Activated B cell treated with CpG ODN at 0.5 μM for 24 hours (primary cell): ENCODE measurements around the gene ZNF540. TPM values are rescaled to one million over a fixed set of nuclear protein-coding genes. Genes with fewer than 3 reads are reported as not detected.

ENCODE experiments used
- ATAC-seq: fragments of 200-7000 bp; cut with Tn5 transposase; one replicate; pipeline ENCODE4 v1.10.0; 2021; ENCODE audit warnings: low read depth, mild to moderate bottlenecking, moderate library complexity
- CTCF ChIA-PET: fragments of 350-600 bp; sonication (Branson Sonifier 250); formaldehyde crosslinking; loops from one replicate; lab custom pipeline; 2021; ENCODE audit warnings: antibody characterized with exemption; lab: Charles Lee
- POLR2A ChIA-PET: fragments of 350-600 bp; sonication (Branson Sonifier 250); formaldehyde crosslinking; loops from one replicate; lab custom pipeline; 2021; ENCODE audit warnings: antibody characterized with exemption; lab: Charles Lee
- DNase-seq: peaks from one replicate; pipeline ENCODE4 v3.0.0; 2022
- H3K27ac Mint-ChIP-seq: one replicate; pipeline ENCODE4 v1.8.0; 2020; ENCODE audit warnings: mixed read lengths
- H3K27me3 Mint-ChIP-seq: one replicate; pipeline ENCODE4 v1.8.0; 2021; ENCODE audit warnings: mixed read lengths
- H3K36me3 Mint-ChIP-seq: one replicate; pipeline ENCODE4 v1.8.0; 2021; ENCODE audit warnings: low read depth, mixed read lengths
- H3K4me1 Mint-ChIP-seq: one replicate; pipeline ENCODE4 v1.8.0; 2021; ENCODE audit warnings: mixed read lengths
- H3K4me3 Mint-ChIP-seq: one replicate; pipeline ENCODE4 v1.8.0; 2020; ENCODE audit warnings: mild to moderate bottlenecking, mixed read lengths
- H3K9me3 Mint-ChIP-seq: one replicate; pipeline ENCODE4 v1.8.0; 2020; ENCODE audit warnings: mixed read lengths
- intact Hi-C: fragments of 100-400 bp; cut with micrococcal nuclease; formaldehyde crosslinking; loops from one replicate; pipeline ENCODE4 v1.15.1; 2024
- total RNA-seq: library from RNA; stranded (reverse); gene quantifications from 2 replicates; pipeline ENCODE4 v1.2.3, GENCODE V29; 2022
- TF ChIP-seq, protein P1 (sequence below): fragments of 200-600 bp; IDR thresholded peaks from one replicate; pipeline ENCODE4 v1.8.0; 2022; ENCODE audit warnings: antibody characterized with exemption, mild to moderate bottlenecking

The ZNF540 gene
- total RNA-seq, 1 donor from 2014 or later = 2.9 TPM

GRCh38 chr19:37635076-37636056 lies 40.7 kb downstream of the ZNF540 start:
- Mint-ChIP-seq H3K27me3 (no peaks in the 10 kb centered on the region), H3K9me3 (peaks cover 41% of the 10 kb centered on the region), H3K36me3 (peaks cover 50% of the 10 kb centered on the region), H3K4me3 (no peak overlapping the region), H3K27ac (no peak overlapping the region), H3K4me1 (no peaks in the 10 kb centered on the region)
- CTCF ChIA-PET = no interaction called here
- POLR2A ChIA-PET = no interaction called here
- DNase-seq = no peak
- no peak for ATAC-seq
- intact Hi-C loops = no loop called here
- TF ChIP-seq, protein P1, sequence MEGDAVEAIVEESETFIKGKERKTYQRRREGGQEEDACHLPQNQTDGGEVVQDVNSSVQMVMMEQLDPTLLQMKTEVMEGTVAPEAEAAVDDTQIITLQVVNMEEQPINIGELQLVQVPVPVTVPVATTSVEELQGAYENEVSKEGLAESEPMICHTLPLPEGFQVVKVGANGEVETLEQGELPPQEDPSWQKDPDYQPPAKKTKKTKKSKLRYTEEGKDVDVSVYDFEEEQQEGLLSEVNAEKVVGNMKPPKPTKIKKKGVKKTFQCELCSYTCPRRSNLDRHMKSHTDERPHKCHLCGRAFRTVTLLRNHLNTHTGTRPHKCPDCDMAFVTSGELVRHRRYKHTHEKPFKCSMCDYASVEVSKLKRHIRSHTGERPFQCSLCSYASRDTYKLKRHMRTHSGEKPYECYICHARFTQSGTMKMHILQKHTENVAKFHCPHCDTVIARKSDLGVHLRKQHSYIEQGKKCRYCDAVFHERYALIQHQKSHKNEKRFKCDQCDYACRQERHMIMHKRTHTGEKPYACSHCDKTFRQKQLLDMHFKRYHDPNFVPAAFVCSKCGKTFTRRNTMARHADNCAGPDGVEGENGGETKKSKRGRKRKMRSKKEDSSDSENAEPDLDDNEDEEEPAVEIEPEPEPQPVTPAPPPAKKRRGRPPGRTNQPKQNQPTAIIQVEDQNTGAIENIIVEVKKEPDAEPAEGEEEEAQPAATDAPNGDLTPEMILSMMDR = no peak

DNA sequence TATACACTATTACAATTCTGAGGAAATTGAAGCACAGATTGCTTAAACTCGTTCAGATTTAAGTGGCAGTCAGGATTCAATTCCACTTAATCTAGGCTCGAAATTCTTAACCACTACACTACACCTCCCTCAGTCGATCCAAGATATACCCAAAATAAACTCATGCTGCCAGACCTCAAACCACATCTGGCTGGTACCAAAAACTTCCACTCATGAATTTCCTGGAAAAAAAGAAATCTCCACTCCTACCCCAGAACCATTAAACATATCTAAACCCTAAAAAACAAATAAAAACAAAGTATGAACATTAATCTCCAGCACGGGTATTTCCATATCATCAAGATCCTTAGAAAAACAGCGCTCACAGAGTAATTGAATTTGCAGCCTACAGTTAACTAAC lies 59.4 kb downstream of the ZNF540 start:
- Mint-ChIP-seq H3K36me3 (peaks cover 20% of the 10 kb centered on the region), H3K4me3 (peak overlapping the region; percentile 95), H3K27me3 (no peaks in the 10 kb centered on the region), H3K9me3 (peaks cover 2% of the 10 kb centered on the region), H3K4me1 (peaks cover 28% of the 10 kb centered on the region), H3K27ac (peak overlapping the region; percentile 95)
- POLR2A ChIA-PET = interaction anchor here (0.6 to 1.6 kb wide), 4 partner anchors 36 to 1437 kb away, joined by 3 to 11 read pairs (median 5); partner anchors contain the start of genes ZNF540, ZNF571 and ZNF793
- DNase-seq = no peak
- intact Hi-C loops = loop anchor here (2.0 to 10.0 kb wide), 3 partner anchors 65 to 1539 kb away; partner anchors contain the start of genes OVOL3, POLR2I, TBCB and ZNF569
- CTCF ChIA-PET = no interaction called here
- no peak for ATAC-seq
- TF ChIP-seq, protein P1 = no peak

- Mint-ChIP-seq H3K27ac (peak overlapping the region; percentile 95), H3K36me3 (peaks cover 16% of the 10 kb centered on the region), H3K27me3 (no peaks in the 10 kb centered on the region), H3K4me3 (peak overlapping the region; percentile 95), H3K4me1 (peaks cover 28% of the 10 kb centered on the region), H3K9me3 (peaks cover 2% of the 10 kb centered on the region)
- intact Hi-C loops = loop anchor here (1.0 to 10.0 kb wide), 6 partner anchors 38 to 1540 kb away; partner anchors contain the start of genes OVOL3, POLR2I, TBCB and ZNF383
- TF ChIP-seq, protein P1 = no peak
- ChIA-PET POLR2A (interaction anchor here (0.7 to 1.6 kb wide), 8 partner anchors 36 to 1440 kb away, joined by 3 to 11 read pairs (median 4); partner anchors contain the start of genes ZNF146, ZNF527, ZNF540 and ZNF565), CTCF (no interaction called here)
- DNase-seq (peak; percentile 32), ATAC-seq (peak; percentile 33)
These were observed 60.1 kb downstream of the ZNF540 start for GRCh38 chr19:37654629-37655300.

DNA sequence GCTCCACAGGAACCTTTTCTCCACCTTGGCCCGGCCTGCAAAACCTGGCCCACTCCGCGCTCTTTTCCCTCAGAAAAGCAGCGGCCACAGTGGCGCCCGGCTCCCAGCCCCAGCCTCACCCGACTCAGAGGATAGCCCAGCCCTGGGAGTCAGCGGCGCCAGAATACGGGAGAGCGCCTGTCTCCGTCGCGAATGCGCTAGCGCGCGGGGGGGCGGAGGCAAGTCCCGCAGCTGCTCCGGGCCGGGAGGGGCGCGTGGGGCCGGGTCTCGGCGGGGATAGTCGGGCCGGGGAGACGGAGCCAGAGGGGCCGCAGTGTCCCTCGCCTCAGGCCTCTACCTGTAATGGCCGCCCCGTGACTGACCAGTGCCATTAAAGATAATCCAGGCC lies 60.6 kb downstream of the ZNF540 start, which contains the start of gene ZFP30:
ZFP30 (minus strand) TSS at position 165 of the 388 bp plus-strand sequence. CDS start 7,643 bp downstream, outside the sequence.
- peak within 1 kb of the TSS; percentile 95 for H3K27ac Mint-ChIP-seq
- H3K4me3 Mint-ChIP-seq = peak within 1 kb of the TSS; percentile 95
- H3K9me3 Mint-ChIP-seq = peaks cover 2% of the 10 kb centered on the region
- TF ChIP-seq, protein P1 = no peak
- peaks cover 28% of the 10 kb centered on the region for H3K4me1 Mint-ChIP-seq
- intact Hi-C loops = loop anchor here (1.0 to 10.0 kb wide), 6 partner anchors 37 to 1540 kb away; partner anchors contain the start of genes OVOL3, POLR2I, TBCB and ZNF383
- POLR2A ChIA-PET = interaction anchor here (0.7 to 1.6 kb wide), 8 partner anchors 35 to 1440 kb away, joined by 3 to 11 read pairs (median 4); partner anchors contain the start of genes ZNF146, ZNF527, ZNF540 and ZNF565
- CTCF ChIA-PET = no interaction called here
- ATAC-seq (peak; percentile 65), DNase-seq (peak; percentile 73)
- H3K27me3 Mint-ChIP-seq = no peaks in the 10 kb centered on the region
- H3K36me3 Mint-ChIP-seq = peaks cover 13% of the 10 kb centered on the region
